K562 (cell line): Measurements from ENCODE around the gene SYT13. TPM values are rescaled to one million over a fixed set of nuclear protein-coding genes. Genes with fewer than 3 reads are reported as not detected.
A peak's percentile ranks its signal among the peaks of the same experiment; 100 is the strongest.

Source experiments
- ESRRA ChIP-seq: fragments of 450-650 bp; IDR thresholded peaks from 2 replicates; pipeline ENCODE4 v1.6.1; 2014; ENCODE audit warnings: low read depth, mild to moderate bottlenecking, moderate library complexity, borderline replicate concordance
- ESRRB ChIP-seq: fragments of 250-450 bp; sonication (Bioruptor Pico); IDR thresholded peaks from 2 replicates; pipeline ENCODE4 v1.5.0; 2020; ENCODE audit warnings: mild to moderate bottlenecking, moderate library complexity, borderline replicate concordance
- HINFP ChIP-seq: fragments of 450-650 bp; conservative IDR thresholded peaks from 2 replicates; pipeline ENCODE4 v1.6.1; 2016; ENCODE audit warnings: missing genetic modification characterization, low read depth, mild to moderate bottlenecking, control low read depth, missing compliant biosample characterization
- L3MBTL2 ChIP-seq: fragments of 450-650 bp; IDR thresholded peaks from 2 replicates; pipeline ENCODE4 v1.6.1; 2016; ENCODE audit warnings: mild to moderate bottlenecking, moderate library complexity
- NEUROD1 ChIP-seq: fragments of 150-350 bp; IDR thresholded peaks from 2 replicates; pipeline ENCODE4 v1.6.1; 2014; ENCODE audit warnings: borderline replicate concordance, low read length, low read depth; ENCODE audit not compliant: partially characterized antibody
- NFXL1 ChIP-seq: fragments of 450-650 bp; formaldehyde crosslinking; IDR thresholded peaks from 2 replicates; pipeline ENCODE4 v1.4.0; 2021; ENCODE audit warnings: mild to moderate bottlenecking
- RAD21 ChIP-seq, 2 experiments: fragments of 250-450 bp in 1 of 2; fragments of 450-650 bp in 1 of 2; sonication (Bioruptor Pico) in 1 of 2; formaldehyde crosslinking in 1 of 2; IDR thresholded peaks in 1 of 2; conservative IDR thresholded peaks in 1 of 2; 2 replicates each; pipeline versions ENCODE4 v1.4.0 to v1.8.0; 2020 to 2022; ENCODE audit warnings: mild to moderate bottlenecking in 2 of 2, moderate library complexity in 1 of 2
- SMC3 ChIP-seq: conservative IDR thresholded peaks from 2 replicates; pipeline ENCODE4 v1.6.1; 2011; ENCODE audit warnings: low read depth, low read length, improper control_type of control experiment; ENCODE audit not compliant: insufficient read depth
- SOX6 ChIP-seq: fragments of 450-650 bp; IDR thresholded peaks from 2 replicates; pipeline ENCODE4 v1.6.1; 2014; ENCODE audit warnings: mild to moderate bottlenecking
- ZNF146 ChIP-seq: IDR thresholded peaks from one replicate; pipeline ENCODE4 v1.6.1; 2018; ENCODE audit warnings: missing compliant biosample characterization; ENCODE audit not compliant: unreplicated experiment
- ZNF165 ChIP-seq: fragments of 250-450 bp; sonication (Bioruptor Pico); IDR thresholded peaks from 2 replicates; pipeline ENCODE4 v1.4.0; 2020; ENCODE audit warnings: borderline replicate concordance
- ZNF217 ChIP-seq: sonication (generic); formaldehyde crosslinking; IDR thresholded peaks from 2 replicates; pipeline ENCODE4 v1.8.0; 2022; ENCODE audit warnings: mild to moderate bottlenecking, missing genetic modification reagents
- ZNF347 ChIP-seq: fragments of 450-650 bp; formaldehyde crosslinking; IDR thresholded peaks from 2 replicates; pipeline ENCODE4 v1.4.0; 2020; ENCODE audit warnings: low read depth, mild to moderate bottlenecking, moderate library complexity
- polyA plus RNA-seq, 8 experiments: library from polyadenylated mRNA; depleted of rRNA in 4 of 8; stranded (reverse) in 5 of 8; unstranded in 3 of 8; fragments of >200 nt; fragmentation: Nextera tagmentation in 2 of 8; fragmentation: Illumina TruSeq in 1 of 8; extraction: Ambion mirVana in 2 of 8; extraction: Trizol in 1 of 8; gene quantifications; 2 replicates each; pipeline versions ENCODE4 v1.2.1 to v1.2.3, GENCODE V29; 2011 to 2014; ENCODE audit warnings: inconsistent platforms in 1 of 8, missing spikeins in 1 of 8
- total RNA-seq, 7 experiments: library from RNA; depleted of rRNA in 6 of 7; stranded (reverse); fragments of >200 nt in 6 of 7; fragmentation: Illumina TruSeq in 2 of 7; extraction: Trizol in 2 of 7; gene quantifications; 2 replicates each; pipeline versions ENCODE4 v1.2.1 to v1.2.3, GENCODE V29; 2011 to 2021; ENCODE audit warnings: low replicate concordance in 1 of 7
- TF ChIP-seq, protein P1 (sequence below), 2 experiments: fragments of 450-650 bp in 1 of 2; IDR thresholded peaks; 2 replicates each; pipeline ENCODE4 v1.6.1; 2011 to 2017; ENCODE audit warnings: low read depth in 2 of 2, antibody characterized with exemption in 1 of 2, borderline replicate concordance in 1 of 2, low read length in 1 of 2, mild to moderate bottlenecking in 1 of 2, mixed read lengths in 1 of 2; ENCODE audit not compliant: control insufficient read depth in 1 of 2
- TF ChIP-seq, protein P2 (sequence below): sonication (generic); formaldehyde crosslinking; IDR thresholded peaks from 2 replicates; pipeline ENCODE4 v1.9.0; 2022; ENCODE audit warnings: mild to moderate bottlenecking, missing genetic modification reagents
- TF ChIP-seq, protein P3 (sequence below): fragments of 250-450 bp; sonication (Bioruptor Pico); IDR thresholded peaks from 2 replicates; pipeline ENCODE4 v1.5.0; 2022; ENCODE audit warnings: mild to moderate bottlenecking
- TF ChIP-seq, protein P4 (sequence below), 3 experiments: IDR thresholded peaks in 2 of 3; conservative IDR thresholded peaks in 1 of 3; 2 replicates each; pipeline ENCODE4 v1.5.1; 2011 to 2012; ENCODE audit warnings: low read length in 3 of 3, mild to moderate bottlenecking in 3 of 3, control low read depth in 2 of 3, improper control_type of control experiment in 1 of 3, inconsistent platforms in 1 of 3, low read depth in 1 of 3, mixed read lengths in 1 of 3, moderate library complexity in 1 of 3; ENCODE audit not compliant: insufficient read depth in 2 of 3

Gene SYT13
- total and polyA plus RNA-seq, 9 of the 15 experiments (the other 6 are each of a cell fraction or from before 2014, with no cell fraction given): under 0.01 to 0.13 (median 0.08) TPM; not detected in 2

GRCh38 chr11:45252134-45252856 lies 33.8 kb downstream of the SYT13 start (continued):
- TF ChIP-seq, protein P1, sequence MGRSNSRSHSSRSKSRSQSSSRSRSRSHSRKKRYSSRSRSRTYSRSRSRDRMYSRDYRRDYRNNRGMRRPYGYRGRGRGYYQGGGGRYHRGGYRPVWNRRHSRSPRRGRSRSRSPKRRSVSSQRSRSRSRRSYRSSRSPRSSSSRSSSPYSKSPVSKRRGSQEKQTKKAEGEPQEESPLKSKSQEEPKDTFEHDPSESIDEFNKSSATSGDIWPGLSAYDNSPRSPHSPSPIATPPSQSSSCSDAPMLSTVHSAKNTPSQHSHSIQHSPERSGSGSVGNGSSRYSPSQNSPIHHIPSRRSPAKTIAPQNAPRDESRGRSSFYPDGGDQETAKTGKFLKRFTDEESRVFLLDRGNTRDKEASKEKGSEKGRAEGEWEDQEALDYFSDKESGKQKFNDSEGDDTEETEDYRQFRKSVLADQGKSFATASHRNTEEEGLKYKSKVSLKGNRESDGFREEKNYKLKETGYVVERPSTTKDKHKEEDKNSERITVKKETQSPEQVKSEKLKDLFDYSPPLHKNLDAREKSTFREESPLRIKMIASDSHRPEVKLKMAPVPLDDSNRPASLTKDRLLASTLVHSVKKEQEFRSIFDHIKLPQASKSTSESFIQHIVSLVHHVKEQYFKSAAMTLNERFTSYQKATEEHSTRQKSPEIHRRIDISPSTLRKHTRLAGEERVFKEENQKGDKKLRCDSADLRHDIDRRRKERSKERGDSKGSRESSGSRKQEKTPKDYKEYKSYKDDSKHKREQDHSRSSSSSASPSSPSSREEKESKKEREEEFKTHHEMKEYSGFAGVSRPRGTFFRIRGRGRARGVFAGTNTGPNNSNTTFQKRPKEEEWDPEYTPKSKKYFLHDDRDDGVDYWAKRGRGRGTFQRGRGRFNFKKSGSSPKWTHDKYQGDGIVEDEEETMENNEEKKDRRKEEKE (IDR thresholded peaks at IDR 0.05; ENCODE audit: borderline replicate concordance in 1 of 2, control insufficient read depth in 1 of 2, low read depth in 2 of 2, low read length in 1 of 2): no peak
- TF ChIP-seq ZNF165 (CRISPR knock-in tag) (no peak), ZNF347 (CRISPR knock-in tag) (no peak), ZNF217 (CRISPR knock-in tag) (no peak), HINFP (no peak), L3MBTL2 (peak; percentile 26; the same call in 1 of the 2 replicates), NFXL1 (no peak), ESRRA (peak; percentile 97), SMC3 (peak; percentile 66), ESRRB (CRISPR knock-in tag) (no peak), NEUROD1 (no peak), RAD21 (CRISPR knock-in tag; conservative IDR thresholded peaks at IDR 0.05 in 1 of 2, IDR thresholded peaks at IDR 0.05 in 1 of 2) (peak; percentile 20 to 57; a peak in 2 of 4 replicates), ZNF146 (CRISPR knock-in tag) (peak; percentile 21), SOX6 (no peak)
- TF ChIP-seq, protein P2, sequence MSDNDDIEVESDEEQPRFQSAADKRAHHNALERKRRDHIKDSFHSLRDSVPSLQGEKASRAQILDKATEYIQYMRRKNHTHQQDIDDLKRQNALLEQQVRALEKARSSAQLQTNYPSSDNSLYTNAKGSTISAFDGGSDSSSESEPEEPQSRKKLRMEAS: peak; percentile 29; the same call in 1 of the 2 replicates
- TF ChIP-seq, protein P3, sequence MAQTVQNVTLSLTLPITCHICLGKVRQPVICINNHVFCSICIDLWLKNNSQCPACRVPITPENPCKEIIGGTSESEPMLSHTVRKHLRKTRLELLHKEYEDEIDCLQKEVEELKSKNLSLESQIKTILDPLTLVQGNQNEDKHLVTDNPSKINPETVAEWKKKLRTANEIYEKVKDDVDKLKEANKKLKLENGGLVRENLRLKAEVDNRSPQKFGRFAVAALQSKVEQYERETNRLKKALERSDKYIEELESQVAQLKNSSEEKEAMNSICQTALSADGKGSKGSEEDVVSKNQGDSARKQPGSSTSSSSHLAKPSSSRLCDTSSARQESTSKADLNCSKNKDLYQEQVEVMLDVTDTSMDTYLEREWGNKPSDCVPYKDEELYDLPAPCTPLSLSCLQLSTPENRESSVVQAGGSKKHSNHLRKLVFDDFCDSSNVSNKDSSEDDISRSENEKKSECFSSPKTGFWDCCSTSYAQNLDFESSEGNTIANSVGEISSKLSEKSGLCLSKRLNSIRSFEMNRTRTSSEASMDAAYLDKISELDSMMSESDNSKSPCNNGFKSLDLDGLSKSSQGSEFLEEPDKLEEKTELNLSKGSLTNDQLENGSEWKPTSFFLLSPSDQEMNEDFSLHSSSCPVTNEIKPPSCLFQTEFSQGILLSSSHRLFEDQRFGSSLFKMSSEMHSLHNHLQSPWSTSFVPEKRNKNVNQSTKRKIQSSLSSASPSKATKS (CRISPR knock-in tag): no peak
- TF ChIP-seq, protein P4, sequence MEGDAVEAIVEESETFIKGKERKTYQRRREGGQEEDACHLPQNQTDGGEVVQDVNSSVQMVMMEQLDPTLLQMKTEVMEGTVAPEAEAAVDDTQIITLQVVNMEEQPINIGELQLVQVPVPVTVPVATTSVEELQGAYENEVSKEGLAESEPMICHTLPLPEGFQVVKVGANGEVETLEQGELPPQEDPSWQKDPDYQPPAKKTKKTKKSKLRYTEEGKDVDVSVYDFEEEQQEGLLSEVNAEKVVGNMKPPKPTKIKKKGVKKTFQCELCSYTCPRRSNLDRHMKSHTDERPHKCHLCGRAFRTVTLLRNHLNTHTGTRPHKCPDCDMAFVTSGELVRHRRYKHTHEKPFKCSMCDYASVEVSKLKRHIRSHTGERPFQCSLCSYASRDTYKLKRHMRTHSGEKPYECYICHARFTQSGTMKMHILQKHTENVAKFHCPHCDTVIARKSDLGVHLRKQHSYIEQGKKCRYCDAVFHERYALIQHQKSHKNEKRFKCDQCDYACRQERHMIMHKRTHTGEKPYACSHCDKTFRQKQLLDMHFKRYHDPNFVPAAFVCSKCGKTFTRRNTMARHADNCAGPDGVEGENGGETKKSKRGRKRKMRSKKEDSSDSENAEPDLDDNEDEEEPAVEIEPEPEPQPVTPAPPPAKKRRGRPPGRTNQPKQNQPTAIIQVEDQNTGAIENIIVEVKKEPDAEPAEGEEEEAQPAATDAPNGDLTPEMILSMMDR (IDR thresholded peaks at IDR 0.05 in 2 of 3, conservative IDR thresholded peaks at IDR 0.05 in 1 of 3; ENCODE audit: insufficient read depth in 2 of 3, low read depth in 1 of 3, low read length in 3 of 3): peak; percentile 69 to 83 (median 77)
